ENCODE results near the gene SIRT6.
"Not testable (repeated sequence)": the region's sequence is repeated elsewhere in the genome, so short reads cannot be mapped to it uniquely, and the experiment has no call there.

The SIRT6 gene

DNA sequence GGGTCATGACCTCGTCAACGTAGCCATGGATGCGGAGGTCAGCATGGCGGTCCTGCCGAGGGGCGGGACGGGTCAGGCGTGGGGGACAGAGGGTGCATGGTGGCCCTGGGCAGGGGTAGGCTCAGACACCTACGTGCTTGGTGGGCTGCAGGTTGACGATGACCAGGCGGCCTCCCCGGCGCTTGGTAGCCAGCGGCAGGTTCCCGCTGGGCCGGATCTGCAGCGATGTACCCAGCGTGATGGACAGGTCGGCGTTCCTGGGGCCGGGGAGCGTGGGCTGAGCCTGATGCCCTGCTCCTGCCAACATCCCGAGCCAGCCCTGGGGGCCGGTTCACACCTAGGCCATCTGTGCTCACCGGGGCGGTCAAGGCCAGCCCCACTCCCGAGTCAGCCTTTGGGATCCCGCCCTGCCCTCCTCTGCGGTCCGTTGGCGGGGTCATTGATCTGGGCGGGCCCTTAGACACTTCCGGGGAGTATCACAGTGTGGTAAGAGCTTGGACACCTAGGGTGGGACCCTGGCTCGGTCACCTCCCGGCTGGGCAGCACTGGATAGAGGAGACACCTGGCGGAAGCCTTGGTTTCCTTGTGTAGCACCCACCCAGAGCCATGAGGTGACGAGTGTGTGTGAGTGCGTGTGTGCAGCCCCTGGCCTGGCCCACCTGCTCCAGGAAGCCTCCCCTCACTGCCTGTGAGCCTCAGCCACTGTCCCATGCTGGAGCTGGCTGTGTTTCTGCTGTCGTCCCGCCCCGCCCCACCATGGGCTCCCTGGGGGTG is 7.3 kb downstream of the SIRT6 start:
- DNase-seq (ENCODE audit: low read depth in 2 of 2) = no peak

DNA sequence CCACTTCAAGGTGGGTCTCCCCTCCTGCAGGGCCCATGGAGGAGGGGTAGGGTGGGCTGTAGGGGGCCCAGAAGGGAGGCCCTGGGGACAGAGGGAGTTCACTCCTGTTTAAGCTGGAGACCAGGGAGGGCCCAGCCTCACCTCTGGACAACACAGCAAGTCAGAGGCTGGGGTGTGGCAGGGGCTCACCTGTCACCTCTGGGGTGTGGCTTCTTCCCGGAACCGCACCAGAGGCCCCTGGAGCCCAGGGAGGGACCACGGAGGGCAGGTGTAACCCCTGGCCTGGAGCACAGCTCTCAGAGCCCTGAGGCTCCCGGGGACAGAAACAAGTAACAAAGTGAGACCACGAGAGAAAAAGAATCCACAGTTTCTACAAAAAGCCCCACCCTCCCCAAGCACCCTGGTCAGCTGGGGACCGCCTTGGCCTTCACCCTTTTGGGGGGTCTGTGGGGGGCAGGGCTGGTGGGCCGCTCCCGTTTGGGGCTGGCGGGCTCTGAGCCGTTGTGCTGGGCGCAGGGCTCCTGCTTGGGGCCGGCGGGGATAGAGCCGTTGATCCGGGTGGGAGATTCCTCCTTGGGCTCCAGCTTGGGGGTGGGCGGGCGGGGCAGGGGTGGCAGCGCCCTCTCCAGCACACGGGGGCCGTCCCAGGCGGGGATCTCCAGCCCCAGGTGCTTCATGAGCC is 8.0 kb downstream of the SIRT6 start:
- no peak for DNase-seq (ENCODE audit: low read depth in 2 of 2)

DNA sequence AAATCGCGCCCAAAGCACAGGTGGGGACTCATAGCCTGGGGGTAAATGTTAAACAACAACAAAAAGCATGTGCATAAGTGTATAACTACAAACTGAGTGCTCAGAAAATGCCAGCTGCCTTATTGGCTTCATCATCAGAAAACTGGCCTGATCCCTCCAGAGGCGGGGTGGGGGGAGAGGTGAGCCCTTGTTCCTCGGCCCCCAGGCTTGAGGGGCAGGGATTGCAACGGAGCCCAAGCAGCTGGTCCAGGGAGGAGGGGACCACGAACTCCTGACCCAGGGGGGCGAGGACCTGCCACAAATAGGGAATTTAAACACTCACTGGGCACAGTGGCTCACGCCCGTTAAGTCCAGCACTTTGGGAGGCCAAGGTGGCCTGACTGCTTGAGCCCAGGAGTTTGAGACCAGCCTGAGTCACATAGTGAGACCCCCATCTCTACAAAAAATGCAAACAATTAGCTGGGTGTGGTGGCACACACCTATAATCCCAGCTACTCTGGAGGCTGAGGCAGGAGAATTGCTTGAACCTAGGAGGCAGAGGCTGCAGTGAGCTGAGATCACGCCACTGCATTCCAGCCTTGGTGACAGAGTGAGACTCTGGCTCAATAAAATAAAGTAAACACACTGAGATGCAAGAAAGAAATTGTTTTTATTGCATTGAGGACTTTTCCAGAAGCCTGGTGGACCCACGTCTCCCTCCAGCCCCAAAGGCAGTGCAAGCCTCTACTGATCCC is 8.7 kb downstream of the SIRT6 start:
- DNase-seq (ENCODE audit: low read depth in 2 of 2) = no peak

DNA sequence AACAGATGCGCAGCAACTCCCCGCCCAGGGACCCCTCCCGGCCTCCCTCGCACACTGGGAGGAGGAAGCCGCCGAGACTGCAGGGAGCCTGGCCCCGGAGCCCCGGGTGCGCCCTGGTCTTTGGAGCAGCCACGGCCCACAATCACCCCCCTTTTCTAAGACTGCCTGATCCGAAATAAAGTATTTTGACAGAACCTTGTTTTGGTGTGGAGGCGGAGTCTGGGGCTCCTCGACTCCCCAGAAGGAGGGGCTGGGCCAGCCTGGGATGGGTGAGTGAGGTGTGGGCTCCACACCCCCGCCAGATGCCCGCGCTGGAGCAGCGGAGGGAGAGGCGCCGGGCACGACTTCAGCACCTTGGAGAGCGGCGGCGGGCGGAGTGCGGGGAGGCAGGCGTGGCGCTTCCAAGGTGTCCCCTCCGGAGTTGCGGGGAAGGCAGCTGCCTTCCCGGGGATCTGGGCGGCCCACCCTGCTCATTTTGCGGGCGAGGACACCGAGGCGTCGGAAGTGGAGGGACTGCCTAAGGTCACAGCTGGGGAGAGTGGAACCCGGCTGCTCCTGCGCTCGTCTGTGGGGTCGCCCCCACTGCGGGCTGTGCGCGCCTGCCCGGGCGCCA is 9.4 kb downstream of the SIRT6 start:
- no peak for DNase-seq (ENCODE audit: low read depth in 2 of 2)

DNA sequence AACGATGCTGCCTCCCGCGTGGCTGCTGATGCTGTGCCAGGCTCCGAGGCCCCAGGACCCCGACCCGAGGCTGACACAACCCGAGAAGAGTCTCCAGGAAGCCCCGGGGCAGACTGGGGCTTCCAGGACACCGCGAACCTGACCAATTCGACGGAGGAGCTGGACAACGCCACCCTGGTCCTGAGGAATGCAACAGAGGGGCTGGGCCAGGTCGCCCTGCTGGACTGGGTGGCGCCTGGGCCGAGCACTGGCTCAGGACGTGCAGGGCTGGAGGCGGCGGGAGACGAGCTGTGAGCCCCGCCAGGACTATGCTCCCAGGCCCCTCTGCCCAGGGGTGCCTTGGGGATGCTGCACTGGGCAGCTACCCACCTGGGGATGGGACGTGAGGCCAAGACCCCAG is 10.7 kb downstream of the SIRT6 start:
- no peak for DNase-seq (ENCODE audit: low read depth in 2 of 2)

DNA sequence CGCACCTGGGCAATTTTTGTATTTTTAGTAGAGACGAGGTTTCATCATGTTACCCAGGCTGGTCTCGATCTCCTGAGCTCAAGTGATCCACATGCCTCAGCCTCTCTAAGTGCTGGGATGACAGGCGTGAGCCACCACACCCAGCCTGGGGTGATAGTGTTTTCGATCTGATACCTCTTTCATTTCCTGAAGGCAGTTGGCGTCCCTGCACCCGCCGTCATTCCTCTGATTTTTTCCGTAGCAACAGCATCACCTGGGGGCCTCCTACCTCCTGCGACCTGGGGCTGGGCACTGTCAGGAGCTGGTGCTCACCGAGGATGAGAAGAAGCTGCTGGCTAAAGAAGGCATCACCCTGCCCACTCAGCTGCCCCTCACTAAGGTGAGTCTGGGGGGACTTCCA is 18.1 kb downstream of the SIRT6 start:
- no peak for DNase-seq (ENCODE audit: low read depth in 2 of 2)

DNA sequence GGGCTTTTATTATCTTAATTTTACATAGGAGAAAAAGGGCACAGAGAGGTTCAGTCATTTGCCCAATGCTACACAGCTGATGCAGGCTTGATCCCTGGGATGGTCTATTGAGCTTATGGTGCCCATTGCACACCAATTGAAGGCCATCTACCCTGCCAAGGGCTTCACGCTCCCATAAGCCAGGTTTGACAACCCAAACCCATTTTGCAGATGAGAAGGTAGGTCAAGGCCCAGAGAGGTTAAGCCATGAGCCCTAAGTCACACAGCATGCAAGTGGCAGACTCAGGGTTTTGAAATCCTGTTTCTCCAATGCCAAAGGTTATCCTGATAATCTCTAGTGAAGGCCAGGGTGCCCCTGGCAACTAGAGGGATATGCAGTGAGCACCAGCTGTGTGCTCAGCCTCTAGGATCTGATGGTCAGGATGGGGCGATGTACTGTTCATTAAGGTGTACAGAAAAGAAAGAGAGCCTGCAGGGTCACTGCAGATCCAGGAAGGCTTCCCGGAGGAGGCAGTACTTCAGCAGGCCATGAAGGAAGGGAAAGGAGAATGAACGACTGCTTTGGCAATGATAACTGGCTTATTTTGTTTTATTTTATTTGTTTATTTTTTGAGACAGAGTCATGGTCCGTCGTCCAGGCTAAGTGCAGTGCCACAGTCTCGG is 20.8 kb downstream of the SIRT6 start:
- DNase-seq (ENCODE audit: low read depth in 2 of 2) = no peak

DNA sequence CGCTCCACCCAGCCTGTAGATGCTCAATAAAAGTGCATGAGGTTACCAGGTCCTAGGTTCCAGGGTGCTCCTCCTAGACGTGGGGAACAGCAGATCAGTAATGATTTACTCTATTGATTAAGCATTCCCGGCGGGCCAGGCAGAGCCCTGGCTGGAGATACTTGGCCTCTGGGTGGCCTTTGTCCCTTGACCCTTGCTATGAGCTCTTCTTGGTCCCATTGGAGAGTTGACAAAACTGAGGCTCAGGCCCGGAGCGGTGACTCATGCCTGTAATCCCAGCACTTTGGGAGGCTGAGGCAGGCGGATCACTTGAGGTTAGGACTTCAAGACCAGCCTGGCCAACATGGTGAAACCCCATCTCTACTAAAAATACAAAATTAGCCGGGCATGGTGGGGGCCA is 24.4 kb downstream of the SIRT6 start:
- not testable (repeated sequence) for DNase-seq (ENCODE audit: low read depth in 2 of 2)

DNA sequence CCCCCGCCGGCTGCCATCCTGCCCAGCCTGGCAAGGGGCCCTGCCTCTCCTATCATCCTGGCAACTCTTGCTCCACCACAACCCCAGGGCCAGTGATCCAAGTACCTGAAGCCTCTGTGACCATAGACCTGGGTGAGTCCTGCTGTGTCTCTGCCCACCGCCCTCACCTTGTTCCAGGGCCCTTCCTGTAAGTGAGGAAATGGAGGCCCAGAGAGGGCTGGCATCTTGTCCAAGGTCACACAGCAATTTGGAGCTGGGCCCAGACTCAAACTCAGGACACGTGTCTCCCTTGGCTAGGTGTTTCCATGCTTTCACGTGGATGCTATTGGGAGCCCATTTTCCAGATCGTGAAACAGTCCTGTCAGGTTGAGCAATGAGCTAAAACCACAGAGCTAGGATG is 25.2 kb downstream of the SIRT6 start:
- no peak for DNase-seq (ENCODE audit: low read depth in 2 of 2)

DNA sequence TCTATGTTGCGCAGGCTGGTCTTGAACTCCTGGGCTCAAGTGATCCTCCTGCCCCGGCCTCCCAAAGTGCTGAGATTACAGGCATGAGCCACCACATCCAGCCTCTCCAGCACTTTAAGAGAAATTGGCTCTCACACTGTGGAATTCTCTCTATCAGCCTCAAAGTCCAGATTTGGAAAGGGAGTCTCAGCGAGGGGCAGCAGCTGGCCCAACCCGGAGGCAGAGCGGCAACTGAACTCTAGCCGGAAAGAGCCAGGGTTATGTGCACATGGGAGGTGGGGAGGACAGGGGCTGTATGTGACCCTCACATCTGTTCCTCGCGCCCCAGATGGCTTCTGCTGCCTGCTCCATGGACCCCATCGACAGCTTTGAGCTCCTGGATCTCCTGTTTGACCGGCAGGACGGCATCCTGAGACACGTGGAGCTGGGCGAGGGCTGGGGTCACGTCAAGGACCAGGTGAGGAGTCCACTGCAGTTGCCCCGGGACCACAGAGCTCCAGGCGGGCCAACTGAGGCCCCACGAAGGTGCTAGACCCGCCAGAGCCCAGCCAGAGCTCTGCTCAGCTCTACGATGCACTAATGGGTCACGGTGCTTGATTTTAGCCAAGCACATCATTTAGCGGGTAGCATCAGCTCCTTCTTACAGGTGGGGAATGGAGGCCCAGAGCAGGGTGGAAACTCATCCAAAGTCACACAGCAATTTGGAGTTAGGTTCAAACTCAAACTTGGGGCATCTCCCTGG is 27.6 kb downstream of the SIRT6 start:
- no peak for DNase-seq (ENCODE audit: low read depth in 2 of 2)

DNA sequence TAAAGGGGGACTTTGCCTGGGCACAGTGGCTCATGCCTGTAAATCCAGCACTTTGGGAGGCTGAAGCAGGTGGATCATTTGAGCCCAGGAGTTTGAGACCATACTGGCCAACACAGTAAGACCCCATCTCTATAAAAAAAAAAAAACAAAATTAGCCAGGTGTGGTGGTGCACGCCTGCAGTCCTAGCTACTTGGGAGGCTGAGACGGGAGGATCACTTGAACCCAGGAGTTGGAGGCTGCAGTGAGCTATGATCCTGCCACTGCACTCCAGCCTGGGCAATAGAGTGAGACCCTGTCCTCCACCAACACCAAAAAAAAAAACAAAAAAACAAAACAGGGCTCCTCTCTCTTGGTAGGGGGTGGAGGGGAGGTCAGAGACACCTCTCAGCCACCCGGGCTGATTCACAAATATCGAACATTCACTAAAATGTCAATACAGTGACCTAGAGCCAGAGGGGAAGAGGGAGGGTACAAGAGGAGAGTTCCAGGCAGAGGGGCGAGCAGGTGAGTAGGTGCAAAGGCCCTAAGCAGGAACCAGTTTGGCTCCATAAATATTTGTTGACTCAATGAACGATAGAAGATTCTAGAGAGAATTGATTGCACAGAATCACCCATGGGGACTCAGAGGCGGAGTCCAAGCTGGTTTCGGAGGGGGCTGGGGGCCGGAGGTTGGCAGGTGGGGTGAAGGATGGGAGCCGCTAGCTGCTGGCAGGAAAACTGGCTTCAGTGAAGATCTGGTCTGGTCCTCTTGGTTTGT is 29.9 kb downstream of the SIRT6 start:
- no peak for DNase-seq (ENCODE audit: low read depth in 2 of 2)

DNA sequence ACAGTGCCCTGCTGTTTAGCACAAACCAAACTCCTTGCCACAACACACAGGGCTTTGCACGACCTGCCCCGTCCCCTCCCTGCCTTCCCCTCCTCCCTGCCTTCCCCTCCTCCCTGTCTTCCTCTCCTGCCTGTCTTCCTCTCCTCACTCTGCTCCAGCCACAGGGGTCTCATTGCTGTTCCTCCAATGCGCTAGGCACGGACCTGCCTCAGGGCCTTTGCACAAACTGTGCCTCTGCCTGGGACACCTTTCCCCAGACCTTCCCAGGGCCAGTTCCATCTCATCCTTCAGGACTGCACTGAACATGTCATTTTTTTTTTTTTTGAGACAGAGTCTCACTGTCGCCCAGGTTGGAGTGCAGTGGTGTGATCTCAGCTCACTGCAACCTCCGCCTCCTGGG is 30.7 kb downstream of the SIRT6 start:
- no peak for DNase-seq (ENCODE audit: low read depth in 2 of 2)

DNA sequence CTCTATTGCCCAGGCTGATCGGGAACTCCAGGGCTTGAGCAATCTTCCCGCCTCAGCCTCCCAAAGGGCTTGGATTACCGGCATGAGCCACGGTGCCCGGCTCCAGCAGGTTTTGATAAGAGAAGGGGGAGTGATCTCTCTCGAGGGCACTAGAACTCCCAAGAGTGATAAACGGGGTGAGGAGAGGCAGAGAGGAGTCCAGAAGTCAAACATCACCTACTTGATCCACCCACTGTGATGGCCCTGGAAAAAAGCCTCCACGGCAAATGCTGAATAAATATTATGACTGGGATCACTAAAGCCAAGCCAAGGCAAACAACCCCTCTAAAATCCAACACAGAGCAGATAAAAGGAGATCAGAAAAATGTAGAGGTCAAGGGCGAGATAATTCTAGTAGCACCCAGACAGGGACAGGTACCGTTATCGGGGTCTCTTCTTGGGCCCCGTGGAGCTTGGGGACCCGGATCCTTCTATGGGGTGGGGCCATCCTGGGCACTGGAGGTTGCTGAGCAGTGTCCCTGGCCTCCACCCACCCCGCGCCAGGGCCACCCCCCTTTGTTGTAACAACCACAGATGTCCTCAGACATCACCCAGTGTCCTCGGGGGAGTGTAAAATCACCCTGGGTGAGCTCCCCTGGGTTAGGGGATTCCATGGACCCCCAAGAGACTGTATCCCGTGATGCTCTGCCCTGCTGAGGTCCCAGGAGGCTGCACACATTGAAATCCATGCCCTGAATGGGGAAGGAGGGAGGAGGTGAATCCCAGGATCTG is 32.7 kb downstream of the SIRT6 start:
- DNase-seq (ENCODE audit: low read depth in 2 of 2) = no peak

DNA sequence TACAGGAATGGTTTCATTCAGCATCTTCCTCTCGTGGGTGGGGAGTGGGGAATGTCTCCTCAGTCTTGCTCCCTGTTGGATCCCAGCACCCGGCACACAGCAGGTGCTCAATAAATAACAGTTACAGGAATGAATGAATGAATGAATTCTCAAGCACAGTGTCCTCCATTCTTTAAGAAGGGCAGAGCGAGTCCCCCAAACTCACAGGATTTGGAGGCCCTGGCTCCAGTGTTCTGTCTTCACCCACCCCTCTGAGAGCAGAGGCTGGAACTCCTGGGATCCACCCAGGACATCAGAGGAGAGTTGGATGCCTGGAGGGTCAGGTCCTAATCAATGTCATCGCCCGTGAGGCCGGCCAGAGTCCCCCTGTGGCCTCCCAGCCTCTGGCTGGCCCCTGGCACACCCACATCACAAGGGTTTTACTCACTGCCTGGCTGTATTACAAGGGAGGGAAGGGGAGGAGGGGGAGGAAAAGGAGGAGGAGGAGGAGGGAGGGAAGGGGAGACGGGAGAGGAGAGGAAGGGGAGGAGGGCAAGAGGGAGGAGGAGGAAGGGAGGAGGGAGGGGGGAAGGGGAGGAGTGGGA is 37.6 kb downstream of the SIRT6 start:
- DNase-seq (ENCODE audit: low read depth in 2 of 2) = no peak

DNA sequence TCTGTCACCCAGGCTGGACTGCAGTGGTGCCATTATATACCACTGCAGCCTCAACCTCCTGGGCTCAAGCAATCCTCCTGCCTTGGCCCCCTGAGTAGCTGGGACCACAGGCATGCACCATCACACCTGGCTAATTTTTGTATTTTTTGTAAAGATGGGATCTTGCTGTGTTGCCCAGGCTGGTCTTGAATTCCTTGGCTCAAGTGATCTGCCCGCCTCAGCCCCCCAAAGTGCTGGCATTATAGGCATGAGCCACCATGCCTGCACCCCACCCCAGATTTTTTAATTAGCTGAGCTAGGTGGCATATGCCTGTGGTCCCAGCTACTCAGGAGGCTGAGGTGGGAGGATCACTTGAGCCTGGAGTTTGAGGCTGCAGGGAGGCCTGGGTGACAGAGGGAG is 39.4 kb downstream of the SIRT6 start:
- not testable (repeated sequence) for DNase-seq (ENCODE audit: low read depth in 2 of 2)

DNA sequence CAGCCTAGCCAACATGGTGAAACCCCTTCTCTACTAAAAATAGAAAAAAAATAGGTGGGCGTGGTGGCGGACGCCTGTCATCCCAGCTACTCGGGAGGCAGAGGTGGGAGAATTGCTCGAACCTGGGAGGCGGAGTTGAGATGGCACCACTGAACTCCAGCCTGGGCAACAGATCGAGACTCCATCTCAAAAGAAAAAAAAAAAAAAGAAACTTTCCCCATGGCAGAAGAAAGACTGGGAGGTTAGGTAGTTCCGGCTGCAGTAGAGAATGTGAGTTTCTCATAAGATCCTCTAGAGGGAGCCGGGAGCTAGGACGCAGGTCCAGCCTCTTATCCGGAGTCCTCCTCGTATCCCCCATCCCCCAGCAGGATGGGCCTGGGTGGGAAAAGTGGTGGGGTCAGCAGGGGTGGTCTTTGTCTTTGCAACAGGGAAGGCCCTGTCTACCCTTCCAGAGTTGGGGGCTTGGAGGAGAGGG is 42.1 kb downstream of the SIRT6 start:
- no peak for DNase-seq (ENCODE audit: low read depth in 2 of 2)

DNA sequence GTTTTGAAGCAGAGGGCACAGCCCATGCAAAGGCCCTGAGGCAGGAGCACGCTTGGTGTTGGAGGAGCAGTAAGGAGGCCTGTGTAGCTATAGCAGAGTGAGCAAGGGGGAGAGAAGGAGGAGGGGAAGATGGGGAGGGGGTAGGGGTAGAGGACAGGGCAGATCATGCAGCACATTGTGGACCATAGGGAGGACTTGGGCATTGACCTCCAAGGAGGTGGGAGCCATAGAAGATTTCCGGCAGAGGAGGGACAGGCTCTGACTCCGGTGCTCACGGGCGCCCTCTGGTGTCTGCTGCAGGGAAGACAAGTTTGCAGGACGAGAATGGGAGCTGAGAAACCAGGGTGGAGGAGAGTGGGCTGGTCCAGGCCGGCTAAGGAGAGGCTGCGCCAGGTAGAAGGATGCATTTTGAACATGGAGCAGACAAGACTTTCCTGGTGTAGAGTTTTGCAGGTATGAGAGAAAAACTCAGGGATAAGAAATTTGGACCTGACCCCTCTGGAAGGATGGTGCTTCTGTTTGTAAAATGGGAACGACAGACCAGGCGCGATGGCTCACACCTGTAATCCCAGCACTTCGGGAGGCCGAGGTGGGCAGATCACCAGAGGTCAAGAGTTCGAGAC is 42.6 kb downstream of the SIRT6 start:
- DNase-seq (ENCODE audit: low read depth in 2 of 2) = peak; percentile 71 to 76

DNA sequence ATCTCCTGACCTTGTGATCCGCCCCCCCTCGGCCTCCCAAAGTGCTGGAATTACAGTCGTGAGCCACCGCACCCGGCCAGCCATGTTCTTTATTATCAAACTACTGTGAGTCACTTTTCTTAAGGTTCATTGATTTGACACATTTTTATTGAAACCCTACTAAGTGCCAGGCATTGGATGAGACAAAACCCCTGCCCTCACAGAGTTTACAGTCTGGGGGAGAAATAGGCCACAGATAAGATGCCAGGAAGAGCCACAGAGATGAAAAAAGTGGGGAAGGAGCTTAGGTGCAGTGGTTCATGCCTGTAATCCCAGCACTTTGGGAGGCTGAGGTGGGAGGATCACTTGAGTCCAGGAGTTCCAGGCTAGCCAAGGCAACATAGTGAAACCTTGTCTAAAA is 43.9 kb downstream of the SIRT6 start:
- no peak for DNase-seq (ENCODE audit: low read depth in 2 of 2)

DNA sequence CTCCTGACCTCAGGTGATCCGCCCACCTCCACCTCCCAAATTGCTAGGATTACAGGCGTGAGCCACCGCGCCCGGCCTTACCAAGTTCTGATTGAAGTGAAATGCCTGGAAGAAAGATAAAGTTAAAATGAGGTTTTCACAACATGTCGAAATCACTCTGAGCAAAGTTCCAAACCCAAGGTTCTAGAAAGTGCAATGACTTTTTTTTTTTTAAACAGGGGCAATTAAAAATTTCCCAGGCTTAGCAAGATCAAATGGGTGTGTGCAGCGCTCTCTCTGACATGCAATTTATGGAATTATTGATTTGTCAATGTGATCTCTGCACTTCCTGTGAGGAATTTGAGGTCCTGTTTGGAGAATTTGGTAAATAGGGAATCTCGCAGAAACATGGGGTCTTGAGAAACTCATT is 45.7 kb downstream of the SIRT6 start:
- no peak for DNase-seq (ENCODE audit: low read depth in 2 of 2)
